ENCODE results near the gene RHCE.
"Not testable (repeated sequence)": the region's sequence is repeated elsewhere in the genome, so short reads cannot be mapped to it uniquely, and the experiment has no call there.

- not testable (repeated sequence) for TF ChIP-seq POLR2A (IDR thresholded peaks at IDR 0.05); EP300 (IDR thresholded peaks at IDR 0.05; ENCODE audit: low read depth)
Measured at GRCh38 chr1:25369691-25370271, 50.8 kb downstream of the RHCE start.
